ENCODE data around the gene TBC1D22A. TPM values are rescaled to one million over a fixed set of nuclear protein-coding genes. Genes with fewer than 3 reads are reported as not detected.

Gene TBC1D22A
- polyA plus RNA-seq, 1 donor from 2014 or later: 9.3 TPM

- H3F3A ChIP-seq (ENCODE audit: insufficient read depth, low read length, poor library complexity, severe bottlenecking): no peaks in the 10 kb centered on the region
- H3K36me3 ChIP-seq (ENCODE audit: insufficient read depth, low read length): peaks cover 4% of the 10 kb centered on the region
- no peak overlapping the region for H3K9ac ChIP-seq (ENCODE audit: low read length)
- H3K27me3 ChIP-seq (ENCODE audit: insufficient read depth, low read depth, low read length): no peaks in the 10 kb centered on the region
- H4K20me1 ChIP-seq (ENCODE audit: insufficient read depth): no peaks in the 10 kb centered on the region
- H3K79me2 ChIP-seq (replicated peaks; ENCODE audit: insufficient read depth, low read length): no peaks in the 10 kb centered on the region
- H3K9me3 ChIP-seq (ENCODE audit: low read length): no peaks in the 10 kb centered on the region
- H2AFZ ChIP-seq (ENCODE audit: low read depth, low read length): no peak overlapping the region
- H3K9me2 ChIP-seq (ENCODE audit: insufficient read depth, low read length): no peaks in the 10 kb centered on the region
- H3K4me2 ChIP-seq (ENCODE audit: low read length): no peak overlapping the region
- no peak overlapping the region for H3K27ac ChIP-seq (ENCODE audit: low read length)
- no peak for TF ChIP-seq REST (IDR thresholded peaks at IDR 0.05; ENCODE audit: borderline replicate concordance)
- TF ChIP-seq EP300 (conservative IDR thresholded peaks at IDR 0.05; ENCODE audit: poor library complexity, severe bottlenecking): no peak
- TF ChIP-seq EZH2 (IDR thresholded peaks at IDR 0.05; ENCODE audit: borderline replicate concordance, insufficient read depth, low read length, poor library complexity, severe bottlenecking): no peak
- TF ChIP-seq CTCF (IDR thresholded peaks at IDR 0.05; ENCODE audit: poor library complexity, severe bottlenecking): no peak
- TF ChIP-seq TAF1 (IDR thresholded peaks at IDR 0.05; ENCODE audit: low read depth): no peak
- no peak for TF ChIP-seq RAD21 (conservative IDR thresholded peaks at IDR 0.05)
- no peak for TF ChIP-seq SMC3 (conservative IDR thresholded peaks at IDR 0.05; ENCODE audit: poor library complexity)
- no peak for TF ChIP-seq POLR2AphosphoS5 (IDR thresholded peaks at IDR 0.05)
- no peak for TF ChIP-seq MXI1 (conservative IDR thresholded peaks at IDR 0.05; ENCODE audit: poor library complexity, severe bottlenecking)
- no peak overlapping the region for H3K4me3 ChIP-seq (ENCODE audit: low read length)
Observed at GRCh38 chr22:46795845-46796565, 33.6 kb downstream of the TBC1D22A start.

- TF ChIP-seq SMC3 (conservative IDR thresholded peaks at IDR 0.05; ENCODE audit: poor library complexity) (no peak), RAD21 (conservative IDR thresholded peaks at IDR 0.05) (no peak), MXI1 (conservative IDR thresholded peaks at IDR 0.05; ENCODE audit: poor library complexity, severe bottlenecking) (no peak), POLR2AphosphoS5 (IDR thresholded peaks at IDR 0.05) (no peak), CTCF (IDR thresholded peaks at IDR 0.05; ENCODE audit: poor library complexity, severe bottlenecking) (no peak), REST (IDR thresholded peaks at IDR 0.05; ENCODE audit: borderline replicate concordance) (no peak), EP300 (conservative IDR thresholded peaks at IDR 0.05; ENCODE audit: poor library complexity, severe bottlenecking) (no peak), EZH2 (IDR thresholded peaks at IDR 0.05; ENCODE audit: borderline replicate concordance, insufficient read depth, low read length, poor library complexity, severe bottlenecking) (no peak), TAF1 (IDR thresholded peaks at IDR 0.05; ENCODE audit: low read depth) (no peak)
- H3K4me3 ChIP-seq (ENCODE audit: low read length): no peak overlapping the region
- H3K9me2 ChIP-seq (ENCODE audit: insufficient read depth, low read length): no peaks in the 10 kb centered on the region
- peaks cover 4% of the 10 kb centered on the region for H3K36me3 ChIP-seq (ENCODE audit: insufficient read depth, low read length)
- H3F3A ChIP-seq (ENCODE audit: insufficient read depth, low read length, poor library complexity, severe bottlenecking): no peaks in the 10 kb centered on the region
- H3K9me3 ChIP-seq (ENCODE audit: low read length): no peaks in the 10 kb centered on the region
- H4K20me1 ChIP-seq (ENCODE audit: insufficient read depth): no peaks in the 10 kb centered on the region
- H3K27me3 ChIP-seq (ENCODE audit: insufficient read depth, low read depth, low read length): no peaks in the 10 kb centered on the region
- H3K79me2 ChIP-seq (replicated peaks; ENCODE audit: insufficient read depth, low read length): no peaks in the 10 kb centered on the region
- no peak overlapping the region for H2AFZ ChIP-seq (ENCODE audit: low read depth, low read length)
- no peak overlapping the region for H3K9ac ChIP-seq (ENCODE audit: low read length)
- no peak overlapping the region for H3K27ac ChIP-seq (ENCODE audit: low read length)
- no peak overlapping the region for H3K4me2 ChIP-seq (ENCODE audit: low read length)
Observed at GRCh38 chr22:46796566-46797195, 34.2 kb downstream of the TBC1D22A start.
